GM21723 (cell line): ENCODE results near the gene EPYC.
A peak's percentile ranks its signal among the peaks of the same experiment; 100 is the strongest.

Experiments used
- ATAC-seq: cut with Tn5 transposase; IDR thresholded peaks from one replicate; pipeline ENCODE4 v1.9.1; 2021; ENCODE audit warnings: mild to moderate bottlenecking, moderate library complexity; ENCODE audit not compliant: unreplicated experiment

EPYC gene

GRCh38 chr12:91004872-91005271 lies at the start of gene EPYC:
EPYC (minus strand) TSS chr12:91004972; CDS start chr12:91002565, 2,407 bp downstream.
- no peak for ATAC-seq

- no peak for ATAC-seq
Observed at GRCh38 chr12:91053951-91054715, 49.4 kb upstream of the EPYC start.

- ATAC-seq: no peak
Observed at GRCh38 chr12:91052026-91052425, 47.3 kb upstream of the EPYC start.

- no peak for ATAC-seq
Observed at GRCh38 chr12:91044586-91044985, 39.8 kb upstream of the EPYC start.

- ATAC-seq: no peak
Observed at GRCh38 chr12:91043408-91043807, 38.6 kb upstream of the EPYC start.

GRCh38 chr12:91040096-91040755 lies 35.5 kb upstream of the EPYC start:
- ATAC-seq: no peak

GRCh38 chr12:91037276-91037675 lies 32.5 kb upstream of the EPYC start:
- ATAC-seq: no peak

GRCh38 chr12:91033251-91033650 lies 28.5 kb upstream of the EPYC start:
- no peak for ATAC-seq

GRCh38 chr12:91023326-91024004 lies 18.7 kb upstream of the EPYC start:
- peak; percentile 78 for ATAC-seq

GRCh38 chr12:91021076-91021475 lies 16.3 kb upstream of the EPYC start:
- no peak for ATAC-seq

GRCh38 chr12:91019455-91019854 lies 14.7 kb upstream of the EPYC start:
- ATAC-seq: no peak

- ATAC-seq: no peak
Observed at GRCh38 chr12:91017511-91018263, 12.9 kb upstream of the EPYC start.

- no peak for ATAC-seq
Observed at GRCh38 chr12:91017043-91017442, 12.3 kb upstream of the EPYC start.

- ATAC-seq: peak; percentile 86
Observed at GRCh38 chr12:91009319-91009950, 4.7 kb upstream of the EPYC start.

GRCh38 chr12:91007531-91008290 lies 2.9 kb upstream of the EPYC start:
- ATAC-seq: peak; percentile 79

GRCh38 chr12:91003737-91004136 lies 1.0 kb downstream of the EPYC start:
- no peak for ATAC-seq

- no peak for ATAC-seq
Observed at GRCh38 chr12:91001306-91001705, 3.5 kb downstream of the EPYC start.

- ATAC-seq: no peak
Observed at GRCh38 chr12:90999966-91000365, 4.8 kb downstream of the EPYC start.

GRCh38 chr12:90999527-90999926 lies 5.2 kb downstream of the EPYC start:
- ATAC-seq: no peak

- no peak for ATAC-seq
Observed at GRCh38 chr12:90995010-90995409, 9.8 kb downstream of the EPYC start.
